ENCODE measurements around the gene CKM. TPM values are rescaled to one million over a fixed set of nuclear protein-coding genes. Genes with fewer than 3 reads are reported as not detected.
A peak's percentile ranks its signal among the peaks of the same experiment; 100 is the strongest.
"Not testable (repeated sequence)": the region's sequence is repeated elsewhere in the genome, so short reads cannot be mapped to it uniquely, and the experiment has no call there.

CKM gene
- total RNA-seq, 1 donor from 2014 or later: 0.41 TPM

GRCh38 chr19:45271098-45271734, 51.5 kb downstream of the CKM start:
- Histone ChIP-seq H3K4me1 (no peaks in the 10 kb centered on the region), H3K36me3 (peaks cover 72% of the 10 kb centered on the region), H3K4me3 (no peak overlapping the region), H3K27me3 (no peaks in the 10 kb centered on the region), H3K9me3 (no peaks in the 10 kb centered on the region), H3K27ac (no peak overlapping the region)
- ATAC-seq (no peak), DNase-seq (no peak)
- TF ChIP-seq, protein P1, sequence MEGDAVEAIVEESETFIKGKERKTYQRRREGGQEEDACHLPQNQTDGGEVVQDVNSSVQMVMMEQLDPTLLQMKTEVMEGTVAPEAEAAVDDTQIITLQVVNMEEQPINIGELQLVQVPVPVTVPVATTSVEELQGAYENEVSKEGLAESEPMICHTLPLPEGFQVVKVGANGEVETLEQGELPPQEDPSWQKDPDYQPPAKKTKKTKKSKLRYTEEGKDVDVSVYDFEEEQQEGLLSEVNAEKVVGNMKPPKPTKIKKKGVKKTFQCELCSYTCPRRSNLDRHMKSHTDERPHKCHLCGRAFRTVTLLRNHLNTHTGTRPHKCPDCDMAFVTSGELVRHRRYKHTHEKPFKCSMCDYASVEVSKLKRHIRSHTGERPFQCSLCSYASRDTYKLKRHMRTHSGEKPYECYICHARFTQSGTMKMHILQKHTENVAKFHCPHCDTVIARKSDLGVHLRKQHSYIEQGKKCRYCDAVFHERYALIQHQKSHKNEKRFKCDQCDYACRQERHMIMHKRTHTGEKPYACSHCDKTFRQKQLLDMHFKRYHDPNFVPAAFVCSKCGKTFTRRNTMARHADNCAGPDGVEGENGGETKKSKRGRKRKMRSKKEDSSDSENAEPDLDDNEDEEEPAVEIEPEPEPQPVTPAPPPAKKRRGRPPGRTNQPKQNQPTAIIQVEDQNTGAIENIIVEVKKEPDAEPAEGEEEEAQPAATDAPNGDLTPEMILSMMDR (IDR thresholded peaks at IDR 0.05): no peak
- intact Hi-C loops (cut with DNase I): no loop called here

GRCh38 chr19:45269939-45270338, 52.7 kb downstream of the CKM start:
- H3K27me3 ChIP-seq; ATAC-seq; H3K27ac ChIP-seq; DNase-seq; H3K4me3 ChIP-seq; H3K9me3 ChIP-seq; intact Hi-C loops (cut with DNase I); H3K4me1 ChIP-seq: not testable (repeated sequence)
- peaks cover 64% of the 10 kb centered on the region for H3K36me3 ChIP-seq

- DNase-seq: no peak
- H3K4me3 ChIP-seq: no peak overlapping the region
- TF ChIP-seq, protein P1 (IDR thresholded peaks at IDR 0.05): no peak
- no peak overlapping the region for H3K27ac ChIP-seq
- H3K27me3 ChIP-seq: no peaks in the 10 kb centered on the region
- H3K9me3 ChIP-seq: no peaks in the 10 kb centered on the region
- intact Hi-C loops (cut with DNase I): no loop called here
- no peaks in the 10 kb centered on the region for H3K4me1 ChIP-seq
- peaks cover 44% of the 10 kb centered on the region for H3K36me3 ChIP-seq
- ATAC-seq: no peak
These were observed 55.4 kb downstream of the CKM start for GRCh38 chr19:45267296-45267695.

- DNase-seq (no peak), ATAC-seq (no peak)
- Histone ChIP-seq H3K27me3 (no peaks in the 10 kb centered on the region), H3K36me3 (peaks cover 28% of the 10 kb centered on the region), H3K4me1 (no peaks in the 10 kb centered on the region), H3K9me3 (no peaks in the 10 kb centered on the region), H3K4me3 (no peak overlapping the region), H3K27ac (no peak overlapping the region)
- TF ChIP-seq, protein P1 (IDR thresholded peaks at IDR 0.05): no peak
- intact Hi-C loops (cut with DNase I): no loop called here
These were observed 57.3 kb downstream of the CKM start for GRCh38 chr19:45265375-45265774.

- ATAC-seq: peak; percentile 47
- H3K9me3 ChIP-seq: no peaks in the 10 kb centered on the region
- H3K4me1 ChIP-seq: no peaks in the 10 kb centered on the region
- peaks cover 23% of the 10 kb centered on the region for H3K36me3 ChIP-seq
- H3K4me3 ChIP-seq: no peak overlapping the region
- no peak overlapping the region for H3K27ac ChIP-seq
- no peak for DNase-seq
- no peaks in the 10 kb centered on the region for H3K27me3 ChIP-seq
- intact Hi-C loops (cut with DNase I): no loop called here
- TF ChIP-seq, protein P1 (IDR thresholded peaks at IDR 0.05): no peak
These were observed 57.8 kb downstream of the CKM start for GRCh38 chr19:45264781-45265317.

GRCh38 chr19:45263013-45263412, 59.7 kb downstream of the CKM start:
- no peaks in the 10 kb centered on the region for H3K4me1 ChIP-seq
- no peaks in the 10 kb centered on the region for H3K9me3 ChIP-seq
- no peak overlapping the region for H3K27ac ChIP-seq
- intact Hi-C loops (cut with DNase I): no loop called here
- H3K36me3 ChIP-seq: peaks cover 8% of the 10 kb centered on the region
- DNase-seq (no peak), ATAC-seq (no peak)
- H3K4me3 ChIP-seq: no peak overlapping the region
- no peaks in the 10 kb centered on the region for H3K27me3 ChIP-seq
- TF ChIP-seq, protein P1 (IDR thresholded peaks at IDR 0.05): no peak

Measured in upper lobe of right lung (tissue), 1 donor.